HepG2 (cell line): ENCODE measurements around the gene DOCK2. TPM values are rescaled to one million over a fixed set of nuclear protein-coding genes. Genes with fewer than 3 reads are reported as not detected.

Source experiments
- ATAC-seq: fragments of 200-7000 bp; cut with Tn5 transposase; 3 replicates; pipeline ENCODE4 v1.9.1; 2020; ENCODE audit warnings: mild to moderate bottlenecking, moderate library complexity
- BruUV-seq: library from RNA; stranded (reverse); fragments of 400-500 nt; replicated peaks from 2 replicates; lab custom pipeline; 2021; lab: Mats Ljungman, UMichigan
- CTCF ChIA-PET: fragments of 300-600 bp; formaldehyde crosslinking; extraction: SDS; loops from one replicate; lab custom pipeline; 2021; ENCODE audit warnings: low total read pairs, inconsistent platforms, low intra/inter-chr PET ratio; lab: Yijun Ruan, JAX
- POLR2A ChIA-PET: fragments of 350-600 bp; sonication (Branson Sonifier 250); formaldehyde crosslinking; loops from one replicate; lab custom pipeline; 2020; ENCODE audit warnings: antibody characterized with exemption, inconsistent platforms; lab: Yijun Ruan, JAX
- DNase-seq: peaks from one replicate; pipeline ENCODE4 v3.0.0-alpha.2; 2015; ENCODE audit warnings: low spot score
- FAIRE-seq: peaks from 3 replicates; lab custom pipeline; 2011; peaks lifted over from hg19 to GRCh38; lab: Jason Lieb, UNC
- H2AFZ ChIP-seq: one replicate; pipeline ENCODE4 v1.6.1; 2011; ENCODE audit warnings: low read length, inconsistent platforms
- H3K27ac ChIP-seq: fragments of 300-600 bp; 3 replicates; pipeline ENCODE4 v1.8.0; 2011; ENCODE audit warnings: mixed run types, mild to moderate bottlenecking, mixed read lengths, low read length, inconsistent platforms; ENCODE audit not compliant: insufficient read depth; ENCODE audit errors: extremely low read length
- H3K27me3 ChIP-seq, 2 experiments: fragments of 200-600 bp in 1 of 2; 2 replicates in 1 of 2; 3 replicates in 1 of 2; pipeline versions ENCODE4 v1.6.0 to v1.8.0; 2011; ENCODE audit warnings: low read length in 2 of 2, mild to moderate bottlenecking in 2 of 2, moderate library complexity in 2 of 2, inconsistent platforms in 1 of 2; ENCODE audit not compliant: insufficient read depth in 2 of 2, control insufficient read depth in 1 of 2
- H3K36me3 ChIP-seq, 2 experiments: fragments of 200-600 bp in 1 of 2; replicated peaks in 1 of 2; 2 replicates in 1 of 2; 3 replicates in 1 of 2; pipeline versions ENCODE4 v1.5.1 to v1.8.0; 2011; ENCODE audit warnings: low read length in 2 of 2, inconsistent platforms in 1 of 2; ENCODE audit not compliant: insufficient read depth in 2 of 2, control insufficient read depth in 1 of 2
- H3K4me1 ChIP-seq: 2 replicates; pipeline ENCODE4 v1.5.1; 2012; ENCODE audit warnings: low read length, inconsistent platforms; ENCODE audit not compliant: insufficient read depth
- H3K4me2 ChIP-seq: 2 replicates; pipeline ENCODE4 v1.6.0; 2011; ENCODE audit warnings: low read depth, low read length, inconsistent platforms
- H3K4me3 ChIP-seq, 3 experiments: fragments of 200-600 bp in 1 of 3; sonication (generic), shearing (Covaris generic) in 1 of 3; replicated peaks in 1 of 3; 2 replicates each; pipeline ENCODE4 v1.5.1; 2011 to 2016; ENCODE audit warnings: low read length in 3 of 3, inconsistent platforms in 2 of 3, low read depth in 2 of 3, mild to moderate bottlenecking in 2 of 3, control low read depth in 1 of 3, mixed read lengths in 1 of 3; ENCODE audit not compliant: insufficient read depth in 1 of 3
- H3K79me2 ChIP-seq: one replicate; pipeline ENCODE4 v1.6.1; 2011; ENCODE audit warnings: low read length, inconsistent platforms; ENCODE audit not compliant: insufficient read depth
- H3K9ac ChIP-seq: 2 replicates; pipeline ENCODE4 v1.6.0; 2011; ENCODE audit warnings: mild to moderate bottlenecking, low read depth, low read length, inconsistent platforms; ENCODE audit not compliant: insufficient read depth
- H3K9me3 ChIP-seq: 2 replicates; pipeline ENCODE4 v1.5.1; 2012; ENCODE audit warnings: mild to moderate bottlenecking, low read length
- H4K20me1 ChIP-seq: 2 replicates; pipeline ENCODE4 v1.6.0; 2011; ENCODE audit warnings: inconsistent platforms, mild to moderate bottlenecking, low read length, moderate library complexity; ENCODE audit not compliant: insufficient read depth
- FOSL2 ChIP-seq: sonication (generic); formaldehyde crosslinking; IDR thresholded peaks from 2 replicates; pipeline ENCODE4 v1.4.0; 2020; ENCODE audit warnings: missing genetic modification reagents
- RAD21 ChIP-seq: fragments of 450-650 bp; formaldehyde crosslinking; IDR thresholded peaks from 2 replicates; pipeline ENCODE4 v1.5.0; 2020; ENCODE audit warnings: mild to moderate bottlenecking
- REPIN1 ChIP-seq: sonication (generic); formaldehyde crosslinking; IDR thresholded peaks from 2 replicates; pipeline ENCODE4 v1.8.0; 2022; ENCODE audit warnings: missing genetic modification reagents, low read depth, mild to moderate bottlenecking, borderline replicate concordance
- TRIM24 ChIP-seq: sonication (generic); formaldehyde crosslinking; IDR thresholded peaks from 2 replicates; pipeline ENCODE4 v1.8.0; 2022; ENCODE audit warnings: mild to moderate bottlenecking, missing genetic modification reagents
- ZNF264 ChIP-seq: sonication (generic); formaldehyde crosslinking; IDR thresholded peaks from 2 replicates; pipeline ENCODE4 v1.4.0; 2020; ENCODE audit warnings: missing genetic modification reagents
- ZNF510 ChIP-seq: sonication (generic); formaldehyde crosslinking; IDR thresholded peaks from 2 replicates; pipeline ENCODE4 v1.4.0; 2020; ENCODE audit warnings: low read depth, mild to moderate bottlenecking, missing genetic modification reagents
- ZNF644 ChIP-seq: IDR thresholded peaks from 2 replicates; pipeline ENCODE4 v1.6.1; 2016; ENCODE audit warnings: low read depth
- WGBS: methylation state at CpG from one replicate; pipeline ENCODE4 v1.1.6; 2017; ENCODE audit warnings: low lambda C conversion rate; 5-methylcytosine and 5-hydroxymethylcytosine counted together
- in situ Hi-C: cut with HindIII; loops from 2 replicates; pipeline ENCODE4 v1.10.0; 2017; ENCODE audit warnings: low pct_unique_long_range_greater_than_20kb; ENCODE audit not compliant: extremely low pct_ligation_motif_present
- intact Hi-C: fragments of 100-400 bp; cut with micrococcal nuclease; formaldehyde crosslinking; loops from one replicate; pipeline ENCODE4 v1.10.0; 2022; ENCODE audit not compliant: unreplicated experiment
- polyA plus RNA-seq, 8 experiments: library from polyadenylated mRNA; depleted of rRNA in 3 of 8; stranded (reverse) in 7 of 8; unstranded in 1 of 8; fragments of >200 nt; fragmentation: Illumina TruSeq in 4 of 8; extraction: Trizol in 4 of 8; gene quantifications; 2 replicates each; pipeline versions ENCODE4 v1.2.1 to v1.2.3, GENCODE V29; 2011 to 2016; ENCODE audit warnings: low read depth in 4 of 8, missing spikeins in 1 of 8, mixed read lengths in 1 of 8; ENCODE audit not compliant: insufficient read depth in 1 of 8
- total RNA-seq, 5 experiments: library from RNA; depleted of rRNA; stranded (reverse); fragments of >200 nt; fragmentation: Illumina TruSeq; extraction: Trizol; gene quantifications; 2 replicates each; pipeline ENCODE4 v1.2.3, GENCODE V29; 2016; ENCODE audit warnings: low read depth in 1 of 5
- TF ChIP-seq, protein P1 (sequence below): IDR thresholded peaks from 2 replicates; pipeline ENCODE4 v1.6.1; 2016; ENCODE audit warnings: mild to moderate bottlenecking

DOCK2 gene
- total and polyA plus RNA-seq, 2 of the 13 experiments (the other 11 are each of a cell fraction or from before 2014, with no cell fraction given), result not detected

GRCh38 chr5:169628892-169629291, 8.2 kb upstream of the DOCK2 start (continued):
- TF ChIP-seq, protein P1, sequence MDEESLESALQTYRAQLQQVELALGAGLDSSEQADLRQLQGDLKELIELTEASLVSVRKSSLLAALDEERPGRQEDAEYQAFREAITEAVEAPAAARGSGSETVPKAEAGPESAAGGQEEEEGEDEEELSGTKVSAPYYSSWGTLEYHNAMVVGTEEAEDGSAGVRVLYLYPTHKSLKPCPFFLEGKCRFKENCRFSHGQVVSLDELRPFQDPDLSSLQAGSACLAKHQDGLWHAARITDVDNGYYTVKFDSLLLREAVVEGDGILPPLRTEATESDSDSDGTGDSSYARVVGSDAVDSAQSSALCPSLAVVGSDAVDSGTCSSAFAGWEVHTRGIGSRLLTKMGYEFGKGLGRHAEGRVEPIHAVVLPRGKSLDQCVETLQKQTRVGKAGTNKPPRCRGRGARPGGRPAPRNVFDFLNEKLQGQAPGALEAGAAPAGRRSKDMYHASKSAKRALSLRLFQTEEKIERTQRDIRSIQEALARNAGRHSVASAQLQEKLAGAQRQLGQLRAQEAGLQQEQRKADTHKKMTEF (CRISPR knock-in tag), result no peak
- TF ChIP-seq REPIN1 (CRISPR knock-in tag), result no peak
- no peak for TF ChIP-seq ZNF510 (CRISPR knock-in tag)
- TF ChIP-seq RAD21 (CRISPR knock-in tag), result no peak

DNA sequence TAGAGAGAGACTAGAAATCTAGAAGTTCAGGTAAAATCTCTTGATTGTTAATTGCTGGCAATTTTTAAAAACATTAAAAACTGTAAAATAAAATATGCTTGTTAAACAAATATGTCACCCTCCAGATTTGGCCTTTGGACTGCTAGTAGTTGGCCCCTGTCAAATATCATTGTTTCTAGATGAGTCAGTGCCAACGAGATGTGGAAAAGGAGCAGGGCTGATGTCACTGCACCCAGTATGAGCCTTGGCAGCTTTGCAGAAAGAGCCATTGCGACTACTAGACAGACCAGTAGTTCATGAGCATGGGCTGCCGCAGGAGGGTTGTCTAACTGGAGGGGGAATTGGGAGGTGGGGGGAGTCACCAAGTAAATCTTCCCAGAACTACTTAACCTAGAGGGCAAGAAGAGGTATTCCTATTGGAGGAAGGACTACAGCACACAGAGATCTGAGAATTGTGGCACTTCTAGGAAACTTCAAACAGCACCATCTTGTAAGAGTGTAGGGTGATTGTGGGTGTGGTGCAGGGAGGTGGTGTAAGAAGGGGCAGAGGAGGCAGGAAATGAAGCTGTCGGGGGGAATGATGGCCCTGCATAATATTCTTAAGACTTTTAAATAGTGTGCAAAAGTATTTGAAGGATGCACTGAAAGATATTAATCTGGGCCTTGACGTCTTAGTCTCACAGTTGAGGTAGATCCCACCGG, 7.1 kb upstream of the DOCK2 start:
- Histone ChIP-seq H3K27ac (no peak overlapping the region), H4K20me1 (no peaks in the 10 kb centered on the region), H2AFZ (no peak overlapping the region), H3K27me3 (no peaks in the 10 kb centered on the region), H3K36me3 (no peaks in the 10 kb centered on the region), H3K9ac (no peak overlapping the region), H3K9me3 (no peaks in the 10 kb centered on the region), H3K4me1 (no peaks in the 10 kb centered on the region), H3K4me3 (no peak overlapping the region), H3K79me2 (no peaks in the 10 kb centered on the region), H3K4me2 (no peak overlapping the region)
- peak; percentile 21 for DNase-seq
- ChIA-PET POLR2A (no interaction called here), CTCF (no interaction called here)
- TF ChIP-seq FOSL2 (CRISPR knock-in tag) (peak; percentile 66), ZNF644 (0 out of 2 replicates have a peak, but pooled peaks have one; percentile 32), ZNF264 (CRISPR knock-in tag) (peak; percentile 50; the same call in 1 of the 2 replicates), TRIM24 (no peak)
- WGBS, result 15% methylated on average over 6 of the region's 6 CpGs
- in situ Hi-C loops, result no loop called here
- no TSS peak for BruUV-seq
- ATAC-seq, result peak; percentile 49; the same call in 2 of the 3 replicates
- intact Hi-C loops, result no loop called here
- FAIRE-seq, result no peak
